Activated CD8-positive, alpha-beta T cell treated with anti-CD3 and anti-CD28 coated beads, Interleukin-2, amount 10 ng/mL, durations not matched to agents 7 days and 5 days (primary cell): ENCODE results near the gene CD68. TPM values are rescaled to one million over a fixed set of nuclear protein-coding genes. Genes with fewer than 3 reads are reported as not detected.

Experiments used
- total RNA-seq, 2 experiments: library from RNA; stranded (reverse); gene quantifications; one replicate each; pipeline ENCODE4 v1.2.3, GENCODE V29; 2021

The CD68 gene
- total RNA-seq, 2 experiments from 2014 or later = 9.4 to 10.7 TPM

Other genes starting within 250 kb of the CD68 start
- 100 to 1,000 TPM; 573 to 605 TPM for gene ACAP1, start 243.1 kb upstream of the CD68 start, total RNA-seq
- 10 to 100 TPM; 11.4 to 11.8 TPM for gene KCTD11, start 227.5 kb upstream of the CD68 start, total RNA-seq
- not detected for gene TMEM95, start 224.5 kb upstream of the CD68 start, total RNA-seq
- 1 to 10 TPM; 2.1 to 2.6 TPM for gene TNK1, start 198.5 kb upstream of the CD68 start, total RNA-seq
- 10 to 100 TPM; 87.9 to 92.6 TPM for gene PLSCR3, start 185.1 kb upstream of the CD68 start, total RNA-seq
- 10 to 100 TPM; 61.8 to 62.3 TPM for gene TMEM256, start 175.5 kb upstream of the CD68 start, total RNA-seq
- gene NLGN2, start 171.8 kb upstream of the CD68 start, total RNA-seq = 1 to 10 TPM; 4.7 to 5.2 TPM
- gene SPEM1, start 159.3 kb upstream of the CD68 start, total RNA-seq = not detected
- not detected for gene SPEM2, start 154.0 kb upstream of the CD68 start, total RNA-seq
- not detected for gene SPEM3, start 150.8 kb upstream of the CD68 start, total RNA-seq
- gene TMEM102, start 144.2 kb upstream of the CD68 start, total RNA-seq = 10 to 100 TPM; 16.5 to 18.1 TPM
- 10 to 100 TPM; 16.6 to 18.8 TPM for gene FGF11, start 140.1 kb upstream of the CD68 start, total RNA-seq
- gene CHRNB1, start 134.6 kb upstream of the CD68 start, total RNA-seq = 10 to 100 TPM; 14.1 to 15.7 TPM
- gene ZBTB4, start 100.0 kb upstream of the CD68 start, total RNA-seq = 10 to 100 TPM; 29.8 to 30.0 TPM
- gene SLC35G6, start 98.2 kb upstream of the CD68 start, total RNA-seq = not detected
- gene POLR2A, start 95.3 kb upstream of the CD68 start, total RNA-seq = 100 to 1,000 TPM; 183 to 185 TPM
- gene TNFSF12, start 30.6 kb upstream of the CD68 start, total RNA-seq = 100 to 1,000 TPM in 1 of 2 experiments, 10 to 100 TPM in 1; 93.7 to 100 TPM
- 1 to 10 TPM; 8.0 to 9.0 TPM for gene TNFSF13, start 20.9 kb upstream of the CD68 start, total RNA-seq
- gene SENP3, start 17.7 kb upstream of the CD68 start, total RNA-seq = 10 to 100 TPM; 54.4 to 62.0 TPM
- 10 to 100 TPM; 69.0 to 70.4 TPM for gene MPDU1, start 4.2 kb downstream of the CD68 start, total RNA-seq
- gene SOX15, start 10.5 kb downstream of the CD68 start, total RNA-seq = under 1 TPM; 0.29 to 0.34 TPM
- gene FXR2, start 35.3 kb downstream of the CD68 start, total RNA-seq = 10 to 100 TPM; 27.6 to 31.8 TPM
- 10 to 100 TPM; 18.2 to 21.4 TPM for gene SAT2, start 48.2 kb downstream of the CD68 start, total RNA-seq
- gene SHBG, start 50.5 kb downstream of the CD68 start, total RNA-seq = not detected
- not detected for gene ATP1B2, start 71.3 kb downstream of the CD68 start, total RNA-seq
- 100 to 1,000 TPM; 131 to 136 TPM for gene TP53, start 107.9 kb downstream of the CD68 start, total RNA-seq
- gene WRAP53, start 108.8 kb downstream of the CD68 start, total RNA-seq = 10 to 100 TPM; 27.1 to 29.3 TPM
- gene EFNB3, start 125.6 kb downstream of the CD68 start, total RNA-seq = not detected
- gene DNAH2, start 138.1 kb downstream of the CD68 start, total RNA-seq = not detected